Measurements from ENCODE around the gene KRTCAP2. TPM values are rescaled to one million over a fixed set of nuclear protein-coding genes. Genes with fewer than 3 reads are reported as not detected.
"Not testable (repeated sequence)": the region's sequence is repeated elsewhere in the genome, so short reads cannot be mapped to it uniquely, and the experiment has no call there.

Gene KRTCAP2
- total RNA-seq, 1 donor: 62.0 TPM

GRCh38 chr1:155205969-155206593 lies 33.0 kb upstream of the KRTCAP2 start:
- no peak overlapping the region for H3K4me3 ChIP-seq (ENCODE audit: low read length)
- H3K4me1 ChIP-seq (ENCODE audit: insufficient read depth, low read length): peaks cover 37% of the 10 kb centered on the region
- no peaks in the 10 kb centered on the region for H3K9me3 ChIP-seq (ENCODE audit: low read depth, low read length)
- H3K27me3 ChIP-seq (ENCODE audit: insufficient read depth, low read length): no peaks in the 10 kb centered on the region

GRCh38 chr1:155205035-155205434 lies 31.9 kb upstream of the KRTCAP2 start:
- no peak overlapping the region for H3K4me3 ChIP-seq (ENCODE audit: low read length)
- H3K9me3 ChIP-seq (ENCODE audit: low read depth, low read length): no peaks in the 10 kb centered on the region
- no peaks in the 10 kb centered on the region for H3K27me3 ChIP-seq (ENCODE audit: insufficient read depth, low read length)
- peaks cover 27% of the 10 kb centered on the region for H3K4me1 ChIP-seq (ENCODE audit: insufficient read depth, low read length)

DNA sequence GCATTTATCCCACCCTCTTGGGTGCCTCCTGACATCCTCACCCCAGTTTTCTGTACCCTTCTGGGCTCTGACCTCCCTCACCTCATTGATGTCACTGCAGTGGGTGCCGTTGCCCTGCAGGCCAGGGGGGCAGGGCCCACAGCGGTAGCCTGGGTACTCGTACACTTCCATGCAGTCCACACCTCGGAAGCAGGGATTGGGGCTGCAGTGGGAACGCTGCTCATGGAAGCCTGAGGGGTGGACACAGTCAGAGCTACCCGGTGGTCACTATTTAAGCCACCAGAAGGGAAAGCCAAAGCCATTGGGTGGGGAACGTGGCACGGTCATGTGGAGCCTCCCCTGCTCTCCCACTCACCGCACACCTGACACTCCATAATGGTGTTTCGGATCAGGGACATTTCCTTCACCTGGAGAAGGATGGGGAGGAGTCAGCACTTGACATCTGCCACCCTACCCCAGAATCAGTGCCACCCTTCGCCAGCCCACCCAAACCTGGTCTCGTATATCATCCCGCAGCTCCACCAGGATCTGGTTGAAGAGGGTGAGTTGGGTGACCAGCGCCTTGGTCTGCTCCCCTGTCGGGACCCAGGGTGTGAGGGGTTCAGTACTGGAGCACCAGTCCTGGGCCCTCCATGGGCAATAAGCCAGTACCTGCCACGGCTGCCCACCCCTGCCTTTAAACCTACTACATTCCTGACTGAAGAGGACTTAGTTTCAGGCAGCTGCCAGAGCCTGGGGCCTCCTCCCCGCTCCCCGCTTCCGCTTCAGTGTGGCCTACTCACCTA lies 29.8 kb upstream of the KRTCAP2 start:
- Histone ChIP-seq H3K27me3 (ENCODE audit: insufficient read depth, low read length) (no peaks in the 10 kb centered on the region), H3K4me1 (ENCODE audit: insufficient read depth, low read length) (peaks cover 13% of the 10 kb centered on the region), H3K4me3 (ENCODE audit: low read length) (no peak overlapping the region), H3K9me3 (ENCODE audit: low read depth, low read length) (no peaks in the 10 kb centered on the region)

- peaks cover 5% of the 10 kb centered on the region for H3K4me1 ChIP-seq (ENCODE audit: insufficient read depth, low read length)
- H3K27me3 ChIP-seq (ENCODE audit: insufficient read depth, low read length): no peaks in the 10 kb centered on the region
- no peak overlapping the region for H3K4me3 ChIP-seq (ENCODE audit: low read length)
- H3K9me3 ChIP-seq (ENCODE audit: low read depth, low read length): no peaks in the 10 kb centered on the region
Measured at GRCh38 chr1:155202198-155202597, 29.1 kb upstream of the KRTCAP2 start.

DNA sequence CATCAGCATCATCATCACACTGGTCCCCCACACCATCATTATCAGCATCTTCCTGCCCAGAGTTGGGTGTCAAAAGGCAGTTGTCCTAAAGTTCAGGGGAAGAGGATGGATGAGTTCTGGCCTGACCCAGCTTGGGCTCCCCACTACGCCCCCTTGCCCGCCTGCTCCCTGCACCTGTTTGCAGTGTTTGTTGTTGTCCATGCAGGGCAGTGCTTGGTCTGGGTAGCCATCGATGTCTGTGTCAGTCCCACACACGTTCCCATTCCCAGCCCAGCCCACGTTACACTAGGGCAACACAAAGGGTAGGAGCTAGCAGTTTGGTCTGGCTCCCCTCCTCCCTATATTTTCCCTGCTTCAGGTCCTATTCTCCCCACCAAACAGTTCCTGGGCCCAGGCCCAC lies 27.8 kb upstream of the KRTCAP2 start:
- Histone ChIP-seq H3K9me3 (ENCODE audit: low read depth, low read length) (no peaks in the 10 kb centered on the region), H3K4me1 (ENCODE audit: insufficient read depth, low read length) (no peaks in the 10 kb centered on the region), H3K4me3 (ENCODE audit: low read length) (no peak overlapping the region), H3K27me3 (ENCODE audit: insufficient read depth, low read length) (no peaks in the 10 kb centered on the region)

DNA sequence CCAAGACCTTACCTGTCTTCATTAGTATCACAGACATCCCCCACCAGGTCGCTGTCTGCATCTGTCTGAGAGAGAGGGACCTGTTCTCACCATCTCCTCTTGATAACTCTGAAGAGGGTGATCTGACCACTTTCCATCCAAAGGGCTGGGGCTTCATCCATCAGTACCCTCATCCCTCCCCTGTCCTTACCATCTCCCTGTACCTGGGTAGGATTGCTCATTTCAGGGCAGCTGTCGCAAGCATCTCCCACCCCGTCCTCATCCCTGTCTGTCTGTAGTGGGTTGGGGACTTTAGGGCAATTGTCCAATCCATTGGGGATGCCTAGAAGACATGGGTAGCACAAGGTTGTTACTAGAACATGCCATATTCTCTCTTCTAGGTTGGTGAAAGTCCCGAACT lies 26.7 kb upstream of the KRTCAP2 start:
- Histone ChIP-seq H3K27me3 (ENCODE audit: insufficient read depth, low read length) (no peaks in the 10 kb centered on the region), H3K9me3 (ENCODE audit: low read depth, low read length) (no peaks in the 10 kb centered on the region), H3K4me3 (ENCODE audit: low read length) (no peak overlapping the region), H3K4me1 (ENCODE audit: insufficient read depth, low read length) (peaks cover 1% of the 10 kb centered on the region)

GRCh38 chr1:155198547-155198906 lies 25.4 kb upstream of the KRTCAP2 start:
- H3K27me3 ChIP-seq (ENCODE audit: insufficient read depth, low read length): no peaks in the 10 kb centered on the region
- H3K4me3 ChIP-seq (ENCODE audit: low read length): no peak overlapping the region
- no peaks in the 10 kb centered on the region for H3K9me3 ChIP-seq (ENCODE audit: low read depth, low read length)
- peaks cover 14% of the 10 kb centered on the region for H3K4me1 ChIP-seq (ENCODE audit: insufficient read depth, low read length)

DNA sequence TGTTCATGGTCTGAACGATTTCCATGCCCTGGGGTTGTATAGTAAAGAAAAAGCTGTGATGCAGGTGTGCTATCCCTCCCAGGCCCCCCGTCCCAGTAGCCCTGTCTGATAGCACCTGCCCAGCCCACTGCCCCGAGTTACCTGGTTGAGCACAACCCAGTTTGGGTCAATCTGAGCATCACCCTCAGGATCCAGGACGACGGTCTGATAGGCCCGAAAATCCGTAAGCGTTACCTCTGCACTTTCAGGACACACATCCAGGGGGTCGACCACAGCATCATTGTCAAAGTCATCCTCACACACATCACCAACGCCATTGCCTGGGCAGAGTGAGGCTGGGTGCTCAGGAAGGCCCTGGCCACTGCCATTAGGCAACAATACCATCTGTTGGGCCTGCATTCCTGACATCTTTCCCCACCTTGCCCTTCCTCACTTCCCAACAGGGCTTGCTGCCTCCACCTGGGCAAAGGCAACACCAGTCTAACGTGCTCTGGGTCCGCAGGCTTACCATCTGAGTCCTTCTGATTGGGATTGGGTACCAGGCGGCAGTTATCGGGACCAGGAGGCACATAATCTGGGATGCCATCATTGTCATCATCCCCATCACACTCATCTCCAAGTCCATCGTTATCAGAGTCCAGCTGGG lies 24.9 kb upstream of the KRTCAP2 start:
- no peak overlapping the region for H3K4me3 ChIP-seq (ENCODE audit: low read length)

DNA sequence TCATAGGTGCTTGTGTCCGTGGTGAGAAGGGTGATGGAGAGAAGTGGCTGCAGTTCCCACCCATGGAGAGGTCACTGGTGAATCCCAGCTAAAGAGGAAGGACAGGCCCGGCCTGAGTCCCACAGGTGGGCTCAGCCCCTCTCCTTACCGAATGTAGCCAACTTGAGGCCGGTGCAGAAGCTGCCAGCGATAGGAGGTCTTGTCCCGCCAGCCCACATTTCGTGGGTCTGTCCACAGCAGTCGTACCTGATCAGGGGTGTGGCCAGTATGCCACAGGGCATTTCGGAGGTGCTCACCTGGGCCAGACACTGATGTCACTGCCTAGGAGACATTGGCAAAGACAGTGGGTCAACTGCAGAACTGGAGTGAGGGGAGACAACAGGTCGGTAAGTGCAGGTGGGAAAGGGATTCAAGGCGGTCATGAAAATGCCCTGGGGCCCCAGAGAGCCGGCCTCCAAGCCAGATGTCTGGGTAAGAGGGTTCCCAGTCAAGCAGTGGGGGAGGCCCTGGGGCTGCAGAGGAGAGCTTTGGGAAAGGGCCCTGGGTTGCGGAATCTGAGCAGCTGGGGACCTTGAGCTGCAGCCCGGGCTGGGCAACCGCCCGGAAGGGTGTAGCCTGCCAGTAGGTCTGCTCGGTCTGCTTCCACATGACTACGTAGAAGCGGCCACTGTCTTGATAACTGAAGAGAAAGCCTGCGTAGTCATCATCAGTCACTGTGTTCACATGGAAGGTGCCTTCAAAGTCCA lies 24.0 kb upstream of the KRTCAP2 start:
- no peaks in the 10 kb centered on the region for H3K27me3 ChIP-seq (ENCODE audit: insufficient read depth, low read length)
- H3K4me1 ChIP-seq (ENCODE audit: insufficient read depth, low read length): peaks cover 27% of the 10 kb centered on the region
- no peak overlapping the region for H3K4me3 ChIP-seq (ENCODE audit: low read length)
- H3K9me3 ChIP-seq (ENCODE audit: low read depth, low read length): no peaks in the 10 kb centered on the region

More for the DNA sequence above, 24.9 kb upstream of the KRTCAP2 start:
- H3K27me3 ChIP-seq (ENCODE audit: insufficient read depth, low read length): no peaks in the 10 kb centered on the region
- peaks cover 19% of the 10 kb centered on the region for H3K4me1 ChIP-seq (ENCODE audit: insufficient read depth, low read length)
- H3K9me3 ChIP-seq (ENCODE audit: low read depth, low read length): no peaks in the 10 kb centered on the region

DNA sequence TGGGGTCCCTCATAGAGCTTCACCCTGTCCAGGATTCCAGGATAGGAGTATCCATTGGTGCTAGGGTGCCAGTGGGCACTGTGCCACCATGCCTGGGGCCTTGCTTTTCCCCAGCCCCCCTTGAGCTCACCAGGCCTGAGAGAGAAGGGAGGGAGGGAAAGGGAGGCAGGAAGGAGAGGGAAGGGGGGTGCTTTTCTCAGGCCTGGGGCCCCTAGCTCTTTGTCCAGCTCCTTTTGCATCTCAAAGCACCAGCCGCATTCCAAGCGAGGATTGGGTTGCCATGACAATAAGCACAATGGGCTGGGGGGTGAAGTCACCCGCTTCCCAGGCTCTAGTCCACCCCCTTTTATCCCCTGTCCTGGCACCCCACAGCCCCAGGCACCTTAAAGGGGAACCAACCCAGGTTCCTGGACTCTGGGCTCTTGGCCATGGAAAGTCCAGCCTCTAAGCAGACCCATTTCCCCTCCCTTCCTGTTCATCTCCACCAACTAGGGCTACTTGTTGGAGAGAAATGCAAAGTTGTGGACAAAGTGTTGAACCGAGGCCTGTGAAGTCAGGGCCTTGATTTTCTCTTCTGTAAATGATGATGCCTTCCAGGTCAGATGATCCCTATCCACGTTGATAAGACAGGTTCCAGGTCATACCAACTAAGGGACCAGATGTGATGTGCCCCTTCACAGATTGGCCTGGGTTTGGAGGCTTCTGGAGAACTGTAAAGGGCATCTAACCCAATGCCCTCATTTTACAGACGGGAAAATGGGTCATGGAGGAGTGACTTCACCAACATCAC lies 23.2 kb upstream of the KRTCAP2 start:
- no peaks in the 10 kb centered on the region for H3K27me3 ChIP-seq (ENCODE audit: insufficient read depth, low read length)
- no peak overlapping the region for H3K4me3 ChIP-seq (ENCODE audit: low read length)
- H3K4me1 ChIP-seq (ENCODE audit: insufficient read depth, low read length): peaks cover 27% of the 10 kb centered on the region
- H3K9me3 ChIP-seq (ENCODE audit: low read depth, low read length): no peaks in the 10 kb centered on the region

DNA sequence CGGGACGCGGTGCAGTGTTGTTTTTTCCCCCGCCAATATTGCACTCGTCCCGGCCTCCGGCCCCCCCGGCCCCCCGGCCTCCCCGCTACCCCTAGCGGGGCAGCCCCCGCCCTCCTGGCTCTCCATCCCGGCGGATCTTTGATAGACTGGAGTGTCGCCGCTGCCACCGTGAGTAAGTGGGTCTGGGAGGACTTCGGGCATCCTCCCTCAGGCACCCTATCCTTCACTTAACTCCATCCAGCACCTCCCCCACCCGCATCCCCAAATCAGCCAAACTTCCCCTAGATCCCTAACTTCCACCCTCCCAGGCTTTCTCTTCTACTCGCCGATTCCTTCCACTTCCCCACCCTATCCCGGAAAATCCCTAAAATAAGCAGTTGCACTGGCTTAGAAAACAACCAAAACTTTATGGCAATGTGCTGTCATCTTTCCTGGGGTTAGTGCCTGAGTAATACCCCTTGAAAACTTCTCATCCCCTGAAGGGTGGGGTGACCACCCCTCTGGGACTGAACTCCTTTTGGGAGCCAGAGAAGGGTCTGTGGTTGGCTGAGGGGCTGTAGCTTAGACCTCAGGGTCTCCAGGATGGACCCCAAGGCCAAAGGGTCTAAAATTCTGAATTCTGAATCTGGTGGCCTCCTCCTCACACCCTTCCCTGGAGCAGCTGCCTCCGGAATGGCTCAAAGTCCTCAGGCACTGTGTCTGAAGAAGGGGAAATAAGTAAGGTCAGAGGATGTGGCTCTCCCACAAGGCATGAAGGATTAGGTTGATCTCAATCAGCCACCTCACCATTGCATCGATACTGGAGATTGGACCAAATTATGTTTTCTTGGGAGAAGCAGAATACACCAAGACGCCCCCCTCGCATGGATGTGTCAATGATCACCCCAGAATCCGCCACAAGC lies 22.3 kb upstream of the KRTCAP2 start:
- Histone ChIP-seq H3K9me3 (ENCODE audit: low read depth, low read length) (no peaks in the 10 kb centered on the region), H3K27me3 (ENCODE audit: insufficient read depth, low read length) (no peaks in the 10 kb centered on the region), H3K4me1 (ENCODE audit: insufficient read depth, low read length) (peaks cover 27% of the 10 kb centered on the region), H3K4me3 (ENCODE audit: low read length) (no peak overlapping the region)

DNA sequence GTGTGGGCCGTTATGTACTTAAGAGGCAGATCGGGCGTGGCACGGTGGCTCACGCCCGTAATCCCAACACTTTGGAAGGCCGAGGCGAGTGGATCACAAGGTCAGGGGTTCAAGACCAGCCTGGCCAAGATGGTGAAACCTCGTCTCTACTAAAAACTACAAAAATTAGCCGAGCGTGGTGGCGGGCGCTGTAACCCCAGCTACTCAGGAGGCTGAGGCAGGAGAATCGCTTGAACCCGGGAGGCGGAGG lies 20.8 kb upstream of the KRTCAP2 start:
- not testable (repeated sequence) for H3K27me3 ChIP-seq (ENCODE audit: insufficient read depth, low read length); H3K9me3 ChIP-seq (ENCODE audit: low read depth, low read length)
- Histone ChIP-seq H3K4me3 (ENCODE audit: low read length) (peak overlapping the region; percentile 31), H3K4me1 (ENCODE audit: insufficient read depth, low read length) (peaks cover 27% of the 10 kb centered on the region)

DNA sequence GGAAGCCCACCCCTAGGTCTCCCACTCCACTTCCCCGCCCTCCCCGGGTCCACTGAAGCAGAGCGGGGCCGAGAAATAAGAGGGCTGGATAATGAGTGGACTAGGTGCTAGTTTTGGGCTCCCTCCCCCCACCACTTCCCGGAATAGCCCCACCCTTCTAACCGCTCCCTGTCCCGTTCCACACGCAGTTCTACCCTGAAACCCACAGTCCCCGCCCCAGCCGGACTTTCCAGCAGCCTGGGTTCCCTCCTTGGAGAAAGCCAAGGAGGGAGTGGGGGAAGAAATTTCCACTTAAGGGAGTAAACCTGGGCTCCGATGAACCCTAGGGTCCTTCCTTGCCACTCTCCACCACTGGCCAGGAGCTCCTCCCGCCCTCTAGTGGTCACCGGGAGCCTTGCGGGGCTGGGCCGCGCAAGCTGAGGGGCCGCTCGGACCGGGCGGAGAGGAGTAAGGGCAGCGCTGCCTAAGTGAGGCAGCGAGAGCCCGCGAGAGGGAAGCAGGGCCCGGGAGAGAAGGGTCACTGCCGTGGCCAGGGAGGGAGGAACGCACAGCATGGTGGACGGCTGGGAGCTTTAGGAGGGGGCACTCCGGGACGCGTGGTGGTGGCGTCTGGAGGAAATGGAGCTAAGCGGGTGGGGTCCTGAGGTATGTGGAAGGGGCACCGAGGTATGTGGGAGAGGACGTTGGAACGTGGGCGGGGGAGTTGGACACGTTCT lies 20.3 kb upstream of the KRTCAP2 start:
- Histone ChIP-seq H3K9me3 (ENCODE audit: low read depth, low read length) (no peaks in the 10 kb centered on the region), H3K27me3 (ENCODE audit: insufficient read depth, low read length) (no peaks in the 10 kb centered on the region), H3K4me3 (ENCODE audit: low read length) (peak overlapping the region; percentile 9), H3K4me1 (ENCODE audit: insufficient read depth, low read length) (peaks cover 27% of the 10 kb centered on the region)
